HepG2 (cell line): ENCODE results near the gene SELENOS. TPM values are rescaled to one million over a fixed set of nuclear protein-coding genes. Genes with fewer than 3 reads are reported as not detected.

ENCODE experiments used
- E2F1 ChIP-seq: sonication (generic); formaldehyde crosslinking; IDR thresholded peaks from 2 replicates; pipeline ENCODE4 v1.5.0; 2020; ENCODE audit warnings: missing genetic modification reagents
- JARID2 ChIP-seq: sonication (generic); formaldehyde crosslinking; IDR thresholded peaks from 2 replicates; pipeline ENCODE4 v1.8.1; 2023; ENCODE audit warnings: missing genetic modification reagents, inconsistent platforms; ENCODE audit not compliant: insufficient replicate concordance
- KLF16 ChIP-seq, 2 experiments: sonication (generic) in 1 of 2; formaldehyde crosslinking in 1 of 2; IDR thresholded peaks; 2 replicates each; pipeline versions ENCODE4 v1.6.1 to v1.8.0; 2016 to 2023; ENCODE audit warnings: missing genetic modification reagents in 2 of 2, missing compliant biosample characterization in 1 of 2
- MEIS2 ChIP-seq: sonication (generic); formaldehyde crosslinking; IDR thresholded peaks from 2 replicates; pipeline ENCODE4 v1.9.0; 2021; ENCODE audit warnings: mild to moderate bottlenecking, missing genetic modification reagents
- NFYC ChIP-seq: IDR thresholded peaks from 2 replicates; pipeline ENCODE4 v1.6.1; 2016; ENCODE audit warnings: missing genetic modification reagents, missing compliant biosample characterization
- NR2F2 ChIP-seq: IDR thresholded peaks from 2 replicates; pipeline ENCODE4 v1.6.1; 2012; ENCODE audit warnings: low read depth, inconsistent platforms, borderline replicate concordance
- PRMT3 ChIP-seq: sonication (generic); formaldehyde crosslinking; IDR thresholded peaks from 2 replicates; pipeline ENCODE4 v1.8.1; 2022; ENCODE audit warnings: low read depth, mild to moderate bottlenecking, moderate library complexity, missing genetic modification reagents, borderline replicate concordance
- TEF ChIP-seq: sonication (generic); formaldehyde crosslinking; IDR thresholded peaks from 2 replicates; pipeline ENCODE4 v1.5.0; 2020; ENCODE audit warnings: missing genetic modification reagents
- ZBTB38 ChIP-seq: sonication (generic); formaldehyde crosslinking; IDR thresholded peaks from 2 replicates; pipeline ENCODE4 v1.5.1; 2020; ENCODE audit warnings: mild to moderate bottlenecking, missing genetic modification reagents
- ZFY ChIP-seq: sonication (generic); formaldehyde crosslinking; IDR thresholded peaks from 2 replicates; pipeline ENCODE4 v1.4.0; 2020; ENCODE audit warnings: missing genetic modification reagents
- ZNF230 ChIP-seq: sonication (generic); formaldehyde crosslinking; IDR thresholded peaks from 2 replicates; pipeline ENCODE4 v1.4.0; 2020; ENCODE audit warnings: mild to moderate bottlenecking, missing genetic modification reagents
- ZNF232 ChIP-seq: sonication (generic); formaldehyde crosslinking; IDR thresholded peaks from 2 replicates; pipeline ENCODE4 v1.4.0; 2020; ENCODE audit warnings: missing genetic modification reagents, borderline replicate concordance
- ZNF362 ChIP-seq: sonication (generic); formaldehyde crosslinking; IDR thresholded peaks from 2 replicates; pipeline ENCODE4 v1.4.0; 2020; ENCODE audit warnings: missing genetic modification reagents, mild to moderate bottlenecking, borderline replicate concordance
- ZNF446 ChIP-seq: sonication (generic); formaldehyde crosslinking; IDR thresholded peaks from 2 replicates; pipeline ENCODE4 v1.5.0; 2020; ENCODE audit warnings: mild to moderate bottlenecking, missing genetic modification reagents
- ZNF550 ChIP-seq: sonication (generic); formaldehyde crosslinking; IDR thresholded peaks from 2 replicates; pipeline ENCODE4 v1.4.0; 2020; ENCODE audit warnings: mild to moderate bottlenecking, missing genetic modification reagents, borderline replicate concordance
- ZNF569 ChIP-seq: sonication (generic); formaldehyde crosslinking; IDR thresholded peaks from 2 replicates; pipeline ENCODE4 v1.5.0; 2020; ENCODE audit warnings: mild to moderate bottlenecking, missing genetic modification reagents, moderate library complexity, borderline replicate concordance
- polyA plus RNA-seq, 8 experiments: library from polyadenylated mRNA; depleted of rRNA in 3 of 8; stranded (reverse) in 7 of 8; unstranded in 1 of 8; fragments of >200 nt; fragmentation: Illumina TruSeq in 4 of 8; extraction: Trizol in 4 of 8; gene quantifications; 2 replicates each; pipeline versions ENCODE4 v1.2.1 to v1.2.3, GENCODE V29; 2011 to 2016; ENCODE audit warnings: low read depth in 4 of 8, missing spikeins in 1 of 8, mixed read lengths in 1 of 8; ENCODE audit not compliant: insufficient read depth in 1 of 8
- total RNA-seq, 5 experiments: library from RNA; depleted of rRNA; stranded (reverse); fragments of >200 nt; fragmentation: Illumina TruSeq; extraction: Trizol; gene quantifications; 2 replicates each; pipeline ENCODE4 v1.2.3, GENCODE V29; 2016; ENCODE audit warnings: low read depth in 1 of 5
- TF ChIP-seq, protein P1 (sequence below): sonication (generic); formaldehyde crosslinking; conservative IDR thresholded peaks from 2 replicates; pipeline ENCODE4 v1.4.0; 2020; ENCODE audit warnings: missing genetic modification reagents
- TF ChIP-seq, protein P2 (sequence below): fragments of 450-650 bp; IDR thresholded peaks from 2 replicates; pipeline ENCODE4 v1.6.1; 2017
- TF ChIP-seq, protein P3 (sequence below): sonication (generic); formaldehyde crosslinking; IDR thresholded peaks from 2 replicates; pipeline ENCODE4 v1.4.0; 2020; ENCODE audit warnings: missing genetic modification reagents

Gene SELENOS
- total and polyA plus RNA-seq, 2 of the 13 experiments (the other 11 are each of a cell fraction or from before 2014, with no cell fraction given): 63.0 to 66.1 TPM

DNA sequence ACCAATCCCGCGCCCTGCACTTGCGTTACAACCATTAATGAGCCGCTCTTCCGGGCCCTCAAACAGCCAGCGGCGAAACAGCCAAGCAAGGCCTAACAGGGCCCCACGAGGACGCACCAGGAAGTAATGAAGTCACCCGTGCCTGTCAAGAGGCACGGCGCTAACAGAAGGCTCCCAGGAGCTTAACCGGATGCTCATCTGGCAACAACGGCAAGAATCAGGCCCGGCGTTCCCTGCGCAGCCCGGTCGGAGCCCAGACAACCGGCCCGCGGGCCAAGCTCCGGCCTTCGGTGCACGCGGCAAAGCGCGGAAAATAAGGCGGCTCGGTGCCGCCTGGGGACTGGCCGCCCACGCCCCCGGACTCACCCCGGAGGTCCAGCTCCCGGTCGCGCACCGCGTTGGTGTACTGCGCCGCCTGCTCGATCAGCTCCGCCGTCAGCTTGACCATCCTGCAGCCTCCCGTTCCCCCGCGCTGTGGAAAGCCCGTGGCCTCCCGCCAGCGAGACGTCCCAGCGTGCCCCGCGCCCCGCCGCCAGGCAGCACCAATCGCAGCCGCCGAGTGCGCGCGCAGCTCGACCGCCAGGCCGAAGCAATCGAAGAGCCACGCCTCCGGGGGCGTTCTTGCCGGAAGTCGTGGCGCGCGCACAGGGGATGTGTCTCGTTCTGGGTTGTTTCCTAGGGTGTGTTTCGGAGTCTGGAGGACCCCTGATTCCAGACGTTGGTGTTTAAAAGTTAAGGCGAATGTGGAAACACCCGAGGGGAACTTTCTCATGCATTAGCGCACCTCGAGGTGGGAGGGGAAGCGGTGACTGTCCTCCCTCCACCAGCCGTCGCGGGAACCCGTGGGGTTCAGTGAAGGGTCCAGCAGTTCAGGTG, 17.7 kb upstream of the SELENOS start, which contains the start of gene SNRPA1 (continued):
- TF ChIP-seq, protein P1, sequence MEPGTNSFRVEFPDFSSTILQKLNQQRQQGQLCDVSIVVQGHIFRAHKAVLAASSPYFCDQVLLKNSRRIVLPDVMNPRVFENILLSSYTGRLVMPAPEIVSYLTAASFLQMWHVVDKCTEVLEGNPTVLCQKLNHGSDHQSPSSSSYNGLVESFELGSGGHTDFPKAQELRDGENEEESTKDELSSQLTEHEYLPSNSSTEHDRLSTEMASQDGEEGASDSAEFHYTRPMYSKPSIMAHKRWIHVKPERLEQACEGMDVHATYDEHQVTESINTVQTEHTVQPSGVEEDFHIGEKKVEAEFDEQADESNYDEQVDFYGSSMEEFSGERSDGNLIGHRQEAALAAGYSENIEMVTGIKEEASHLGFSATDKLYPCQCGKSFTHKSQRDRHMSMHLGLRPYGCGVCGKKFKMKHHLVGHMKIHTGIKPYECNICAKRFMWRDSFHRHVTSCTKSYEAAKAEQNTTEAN (CRISPR knock-in tag): 0 out of 2 replicates have a peak, but pooled peaks have one; percentile 41
- TF ChIP-seq ZNF230 (CRISPR knock-in tag) (no peak), NR2F2 (no peak), MEIS2 (CRISPR knock-in tag) (peak; percentile 18; the same call in 1 of the 2 replicates), PRMT3 (CRISPR knock-in tag) (no peak), JARID2 (CRISPR knock-in tag) (no peak), ZBTB38 (CRISPR knock-in tag) (peak; percentile 96), ZNF550 (0 out of 2 replicates have a peak, but pooled peaks have one; percentile 18), ZNF362 (CRISPR knock-in tag) (peak; percentile 62; the same call in 1 of the 2 replicates), ZNF569 (no peak), NFYC (CRISPR knock-in tag) (peak; percentile 49; the same call in 1 of the 2 replicates), ZNF446 (peak; percentile 62; the same call in 1 of the 2 replicates), TEF (CRISPR knock-in tag) (no peak; the same call in 1 of the 2 replicates), ZFY (CRISPR knock-in tag) (peak; percentile 97), ZNF232 (peak; percentile 30; the same call in 1 of the 2 replicates), KLF16 (CRISPR knock-in tag; IDR thresholded peaks at IDR 0.05) (peak; percentile 100), E2F1 (CRISPR knock-in tag) (peak; percentile 93)
- TF ChIP-seq, protein P2, sequence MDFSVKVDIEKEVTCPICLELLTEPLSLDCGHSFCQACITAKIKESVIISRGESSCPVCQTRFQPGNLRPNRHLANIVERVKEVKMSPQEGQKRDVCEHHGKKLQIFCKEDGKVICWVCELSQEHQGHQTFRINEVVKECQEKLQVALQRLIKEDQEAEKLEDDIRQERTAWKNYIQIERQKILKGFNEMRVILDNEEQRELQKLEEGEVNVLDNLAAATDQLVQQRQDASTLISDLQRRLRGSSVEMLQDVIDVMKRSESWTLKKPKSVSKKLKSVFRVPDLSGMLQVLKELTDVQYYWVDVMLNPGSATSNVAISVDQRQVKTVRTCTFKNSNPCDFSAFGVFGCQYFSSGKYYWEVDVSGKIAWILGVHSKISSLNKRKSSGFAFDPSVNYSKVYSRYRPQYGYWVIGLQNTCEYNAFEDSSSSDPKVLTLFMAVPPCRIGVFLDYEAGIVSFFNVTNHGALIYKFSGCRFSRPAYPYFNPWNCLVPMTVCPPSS: no peak
- TF ChIP-seq, protein P3, sequence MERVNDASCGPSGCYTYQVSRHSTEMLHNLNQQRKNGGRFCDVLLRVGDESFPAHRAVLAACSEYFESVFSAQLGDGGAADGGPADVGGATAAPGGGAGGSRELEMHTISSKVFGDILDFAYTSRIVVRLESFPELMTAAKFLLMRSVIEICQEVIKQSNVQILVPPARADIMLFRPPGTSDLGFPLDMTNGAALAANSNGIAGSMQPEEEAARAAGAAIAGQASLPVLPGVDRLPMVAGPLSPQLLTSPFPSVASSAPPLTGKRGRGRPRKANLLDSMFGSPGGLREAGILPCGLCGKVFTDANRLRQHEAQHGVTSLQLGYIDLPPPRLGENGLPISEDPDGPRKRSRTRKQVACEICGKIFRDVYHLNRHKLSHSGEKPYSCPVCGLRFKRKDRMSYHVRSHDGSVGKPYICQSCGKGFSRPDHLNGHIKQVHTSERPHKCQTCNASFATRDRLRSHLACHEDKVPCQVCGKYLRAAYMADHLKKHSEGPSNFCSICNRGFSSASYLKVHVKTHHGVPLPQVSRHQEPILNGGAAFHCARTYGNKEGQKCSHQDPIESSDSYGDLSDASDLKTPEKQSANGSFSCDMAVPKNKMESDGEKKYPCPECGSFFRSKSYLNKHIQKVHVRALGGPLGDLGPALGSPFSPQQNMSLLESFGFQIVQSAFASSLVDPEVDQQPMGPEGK (CRISPR knock-in tag): peak; percentile 65
